ENCODE results near the gene URM1. TPM values are rescaled to one million over a fixed set of nuclear protein-coding genes. Genes with fewer than 3 reads are reported as not detected.
A peak's percentile ranks its signal among the peaks of the same experiment; 100 is the strongest.
"Not testable (repeated sequence)": the region's sequence is repeated elsewhere in the genome, so short reads cannot be mapped to it uniquely, and the experiment has no call there.

URM1 gene
- polyA plus RNA-seq, 1 experiment: 95.7 TPM

DNA sequence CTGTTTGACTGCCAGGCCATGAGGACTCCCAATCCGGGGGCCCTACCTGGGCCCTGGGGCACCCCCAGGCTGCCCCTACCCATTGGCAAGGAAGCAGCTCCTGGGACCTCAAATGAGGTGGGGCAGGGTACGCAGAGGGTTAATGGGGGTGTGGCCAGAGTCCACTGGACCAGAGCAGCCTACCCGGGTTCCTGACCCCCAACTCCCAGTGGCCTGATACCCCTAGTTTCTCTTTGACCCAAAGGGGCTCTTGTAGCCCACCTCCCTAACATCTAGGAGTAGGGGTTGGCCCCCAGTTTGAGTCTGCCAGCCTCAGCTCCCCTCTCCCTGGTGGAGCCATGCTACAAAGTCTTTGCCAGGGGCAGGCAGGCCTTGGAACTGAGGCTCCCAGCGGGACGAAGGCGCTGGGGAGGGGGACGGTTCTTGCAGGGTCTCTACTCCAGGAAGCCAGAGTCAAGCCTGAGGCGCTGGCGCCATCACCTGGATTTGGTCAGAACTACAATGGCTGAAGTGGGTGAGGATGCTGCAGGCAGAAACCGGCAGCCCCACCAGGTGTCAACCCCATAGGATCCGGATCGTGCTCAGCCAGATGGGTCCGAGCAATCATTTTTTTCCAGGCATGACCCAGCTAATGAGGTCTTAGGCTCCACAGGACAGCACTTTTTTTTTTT is 41.1 kb downstream of the URM1 start:
- Histone ChIP-seq H3K27me3 (ENCODE audit: control insufficient read depth, insufficient read depth, low read length) (peaks cover 8% of the 10 kb centered on the region), H3K36me3 (ENCODE audit: control insufficient read depth, insufficient read depth, low read length) (no peaks in the 10 kb centered on the region), H3K4me3 (ENCODE audit: low read depth, low read length) (no peak overlapping the region)
- CTCF ChIA-PET: interaction anchor here (0.5 to 10.5 kb wide), 14 partner anchors 8 to 452 kb away, joined by 3 to 108 read pairs (median 7); partner anchors contain the start of genes CERCAM and URM1
- POLR2A ChIA-PET: no interaction called here
- TF ChIP-seq, protein P1, sequence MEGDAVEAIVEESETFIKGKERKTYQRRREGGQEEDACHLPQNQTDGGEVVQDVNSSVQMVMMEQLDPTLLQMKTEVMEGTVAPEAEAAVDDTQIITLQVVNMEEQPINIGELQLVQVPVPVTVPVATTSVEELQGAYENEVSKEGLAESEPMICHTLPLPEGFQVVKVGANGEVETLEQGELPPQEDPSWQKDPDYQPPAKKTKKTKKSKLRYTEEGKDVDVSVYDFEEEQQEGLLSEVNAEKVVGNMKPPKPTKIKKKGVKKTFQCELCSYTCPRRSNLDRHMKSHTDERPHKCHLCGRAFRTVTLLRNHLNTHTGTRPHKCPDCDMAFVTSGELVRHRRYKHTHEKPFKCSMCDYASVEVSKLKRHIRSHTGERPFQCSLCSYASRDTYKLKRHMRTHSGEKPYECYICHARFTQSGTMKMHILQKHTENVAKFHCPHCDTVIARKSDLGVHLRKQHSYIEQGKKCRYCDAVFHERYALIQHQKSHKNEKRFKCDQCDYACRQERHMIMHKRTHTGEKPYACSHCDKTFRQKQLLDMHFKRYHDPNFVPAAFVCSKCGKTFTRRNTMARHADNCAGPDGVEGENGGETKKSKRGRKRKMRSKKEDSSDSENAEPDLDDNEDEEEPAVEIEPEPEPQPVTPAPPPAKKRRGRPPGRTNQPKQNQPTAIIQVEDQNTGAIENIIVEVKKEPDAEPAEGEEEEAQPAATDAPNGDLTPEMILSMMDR (IDR thresholded peaks at IDR 0.05; ENCODE audit: insufficient read depth, low read depth, low read length): peak; percentile 69
- DNase-seq (ENCODE audit: low read depth): no peak

DNA sequence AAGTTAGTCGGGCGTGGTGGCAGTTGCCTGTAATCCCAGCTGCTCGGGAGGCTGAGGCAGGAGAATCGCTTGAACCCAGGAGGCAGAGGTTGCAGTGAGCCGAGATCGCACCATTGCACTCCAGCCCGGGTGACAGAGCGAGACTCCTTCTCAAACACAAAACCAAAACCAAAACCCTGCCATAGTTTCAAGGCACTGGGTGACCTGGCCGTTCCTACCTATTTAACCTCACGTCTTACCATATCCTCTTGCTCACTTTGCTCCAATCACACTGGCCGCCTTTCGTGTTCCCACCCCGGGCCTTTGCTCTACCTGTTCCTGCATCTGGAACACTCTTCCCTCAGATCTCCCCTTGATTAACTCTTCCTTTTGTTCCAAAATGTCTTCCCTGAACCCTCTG is 42.6 kb downstream of the URM1 start:
- H3K36me3 ChIP-seq (ENCODE audit: control insufficient read depth, insufficient read depth, low read length); POLR2A ChIA-PET; H3K4me3 ChIP-seq (ENCODE audit: low read depth, low read length); DNase-seq (ENCODE audit: low read depth); H3K27me3 ChIP-seq (ENCODE audit: control insufficient read depth, insufficient read depth, low read length): not testable (repeated sequence)
- CTCF ChIA-PET: interaction anchor here (1.7 to 10.5 kb wide), 2 partner anchors 12 to 52 kb away, joined by 8 to 108 read pairs; no protein-coding TSS in a partner anchor

DNA sequence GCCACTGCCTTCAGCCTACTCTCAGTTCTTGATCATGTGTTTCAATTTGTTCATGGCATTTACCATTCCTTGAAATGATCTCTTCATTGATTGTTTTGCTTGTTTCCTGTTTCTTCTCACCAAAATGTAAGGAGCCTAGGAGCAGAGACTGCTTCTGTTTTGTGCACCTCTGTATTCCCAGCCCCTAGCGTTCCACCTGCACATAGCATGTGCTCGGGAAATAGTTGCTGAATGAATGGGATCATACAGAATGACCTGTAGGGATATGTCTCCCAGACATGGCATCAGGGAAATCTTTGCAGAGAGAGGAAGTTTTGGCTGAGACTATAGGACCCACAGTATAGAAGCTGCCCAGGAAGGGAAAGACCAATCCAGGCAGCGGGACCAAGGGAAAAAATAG is 43.3 kb downstream of the URM1 start:
- Histone ChIP-seq H3K36me3 (ENCODE audit: control insufficient read depth, insufficient read depth, low read length) (no peaks in the 10 kb centered on the region), H3K27me3 (ENCODE audit: control insufficient read depth, insufficient read depth, low read length) (peaks cover 8% of the 10 kb centered on the region), H3K4me3 (ENCODE audit: low read depth, low read length) (no peak overlapping the region)
- DNase-seq (ENCODE audit: low read depth): no peak
- TF ChIP-seq, protein P1 (IDR thresholded peaks at IDR 0.05; ENCODE audit: insufficient read depth, low read depth, low read length): peak; percentile 20; the same call in 1 of the 2 replicates
- ChIA-PET CTCF (interaction anchor here (1.1 to 10.5 kb wide), 2 partner anchors 43 to 53 kb away, joined by 3 to 108 read pairs; partner anchors contain the start of gene URM1), POLR2A (no interaction called here)

DNA sequence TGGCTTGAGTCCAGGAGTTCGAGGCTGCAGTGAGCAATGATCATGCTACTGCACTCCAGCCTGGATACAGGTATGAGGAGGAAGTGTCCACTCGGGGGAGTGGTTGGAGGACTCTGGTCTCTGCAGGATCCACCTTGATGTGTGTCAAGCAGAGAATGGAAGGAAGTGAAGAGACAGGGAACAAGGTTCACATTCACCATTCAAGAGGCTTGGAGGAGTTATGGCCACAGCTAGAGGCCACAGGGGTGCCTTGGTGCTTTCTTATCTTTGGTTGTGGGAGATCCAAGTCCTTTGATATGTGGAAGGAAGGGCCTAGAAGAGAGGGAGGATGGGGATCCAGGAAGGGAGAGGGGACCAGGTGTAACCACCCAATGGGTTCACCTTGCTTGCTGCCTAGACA is 44.1 kb downstream of the URM1 start:
- POLR2A ChIA-PET: no interaction called here

DNA sequence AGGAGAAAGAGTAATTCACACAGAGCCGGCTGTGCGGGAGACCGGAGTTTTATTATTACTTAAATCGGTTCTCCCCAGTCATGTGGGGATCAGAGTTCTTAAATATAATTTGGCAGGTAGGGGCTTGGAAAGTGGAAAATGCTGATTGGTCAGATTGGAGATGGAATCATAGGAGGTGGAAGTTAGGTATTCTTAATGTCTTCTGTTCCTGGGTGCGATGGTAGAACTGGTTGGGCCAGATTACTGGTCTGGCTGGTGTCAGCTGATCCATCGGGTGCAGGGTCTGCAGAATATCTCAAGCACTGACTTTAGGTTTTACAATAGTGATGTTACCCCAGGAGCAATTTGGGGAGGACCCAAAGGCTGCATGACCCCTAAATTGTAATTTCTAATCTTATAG is 44.8 kb downstream of the URM1 start:
- no peak for DNase-seq (ENCODE audit: low read depth)
- Histone ChIP-seq H3K4me3 (ENCODE audit: low read depth, low read length) (no peak overlapping the region), H3K27me3 (ENCODE audit: control insufficient read depth, insufficient read depth, low read length) (peaks cover 8% of the 10 kb centered on the region), H3K36me3 (ENCODE audit: control insufficient read depth, insufficient read depth, low read length) (no peaks in the 10 kb centered on the region)
- TF ChIP-seq, protein P1 (IDR thresholded peaks at IDR 0.05; ENCODE audit: insufficient read depth, low read depth, low read length): no peak
- POLR2A ChIA-PET: no interaction called here
- CTCF ChIA-PET: interaction anchor here (0.5 to 10.5 kb wide), 3 partner anchors 22 to 110 kb away, joined by 3 to 108 read pairs (median 6); no protein-coding TSS in a partner anchor

More for the DNA sequence above, 44.1 kb downstream of the URM1 start:
- DNase-seq (ENCODE audit: low read depth): no peak
- H3K4me3 ChIP-seq (ENCODE audit: low read depth, low read length): no peak overlapping the region
- TF ChIP-seq, protein P1 (IDR thresholded peaks at IDR 0.05; ENCODE audit: insufficient read depth, low read depth, low read length): no peak
- H3K36me3 ChIP-seq (ENCODE audit: control insufficient read depth, insufficient read depth, low read length): no peaks in the 10 kb centered on the region
- CTCF ChIA-PET: interaction anchor here (1.1 to 10.5 kb wide), 3 partner anchors 23 to 54 kb away, joined by 3 to 108 read pairs (median 6); partner anchors contain the start of gene URM1
- peaks cover 8% of the 10 kb centered on the region for H3K27me3 ChIP-seq (ENCODE audit: control insufficient read depth, insufficient read depth, low read length)
